Thymus (tissue), 11 donors: ENCODE data around the gene HLA-DMA. TPM values are rescaled to one million over a fixed set of nuclear protein-coding genes. Genes with fewer than 3 reads are reported as not detected.

Experiments used
- DNase-seq, 9 donors: peaks; one replicate each; pipeline ENCODE4 v3.0.0-alpha.2; 2013; ENCODE audit warnings: low spot score in 9 of 9, low read depth in 6 of 9, missing footprints in 1 of 9
- H3K27ac ChIP-seq, 2 donors: one replicate each; pipeline ENCODE4 v1.5.1; 2013; ENCODE audit warnings: control low read depth in 1 of 2, low read depth in 1 of 2, low read length in 1 of 2, mild to moderate bottlenecking in 1 of 2, moderate library complexity in 1 of 2
- H3K27me3 ChIP-seq, 2 donors: one replicate each; pipeline ENCODE4 v1.5.1; 2013; ENCODE audit warnings: low read length in 1 of 2; ENCODE audit not compliant: control insufficient read depth in 2 of 2, insufficient read depth in 1 of 2
- H3K36me3 ChIP-seq, 2 donors: one replicate each; pipeline ENCODE4 v1.5.1; 2013; ENCODE audit warnings: low read length in 1 of 2, mild to moderate bottlenecking in 1 of 2, moderate library complexity in 1 of 2; ENCODE audit not compliant: control insufficient read depth in 2 of 2, insufficient read depth in 2 of 2
- H3K4me1 ChIP-seq, 2 donors: one replicate each; pipeline ENCODE4 v1.5.1; 2013; ENCODE audit warnings: low read length in 2 of 2; ENCODE audit not compliant: control insufficient read depth in 2 of 2, insufficient read depth in 2 of 2
- H3K4me3 ChIP-seq, 2 donors: one replicate each; pipeline ENCODE4 v1.5.1; 2013; ENCODE audit warnings: low read length in 2 of 2, control low read depth in 1 of 2, mild to moderate bottlenecking in 1 of 2
- H3K9me3 ChIP-seq, 2 donors: one replicate each; pipeline ENCODE4 v1.5.1; 2013; ENCODE audit warnings: low read length in 1 of 2, mild to moderate bottlenecking in 1 of 2; ENCODE audit not compliant: control insufficient read depth in 2 of 2, insufficient read depth in 1 of 2
- WGBS: extraction: QIAGEN DNeasy Blood & Tissue Kit; methylation state at CpG from one replicate; pipeline ENCODE4 v1.1.7; 2013; 5-methylcytosine and 5-hydroxymethylcytosine counted together
- polyA plus RNA-seq: library from polyadenylated mRNA; stranded (reverse); fragments of 200-250 nt; gene quantifications from one replicate; pipeline ENCODE4 v1.2.3, GENCODE V29; 2013
- total RNA-seq: library from RNA; stranded (reverse); fragments of 120-200 nt; gene quantifications from one replicate; pipeline ENCODE4 v1.2.4, GENCODE V29; 2013
- donor health status: healthy.

The HLA-DMA gene
- total and polyA plus RNA-seq, 2 donors: 85.0 to 161 TPM

DNA sequence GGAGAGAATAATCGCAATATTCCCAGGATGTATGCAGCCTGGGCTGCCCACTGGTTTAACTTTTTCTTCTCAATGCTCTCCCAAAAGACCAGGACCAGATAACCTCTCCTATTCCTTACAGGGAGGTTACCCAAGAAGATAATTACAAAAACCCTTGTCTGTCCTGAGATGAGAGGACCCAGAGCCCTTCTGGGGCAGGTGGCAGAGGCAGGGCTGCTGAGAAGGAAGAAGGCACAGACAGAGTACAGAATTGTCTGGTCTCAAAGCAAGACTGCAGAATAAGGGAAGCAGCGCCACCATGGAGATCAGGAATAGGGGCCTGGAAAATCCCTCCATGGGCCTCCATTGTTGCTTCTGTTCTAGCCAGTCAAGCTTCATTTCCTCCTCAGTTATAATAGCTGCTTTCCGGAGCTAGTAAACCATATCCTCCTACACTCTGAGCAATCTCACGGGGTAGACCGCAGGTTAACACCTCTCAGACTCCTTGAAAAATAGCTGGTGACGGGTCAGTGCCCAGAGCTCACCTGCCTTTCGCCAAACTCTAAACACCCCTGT, 11.6 kb downstream of the HLA-DMA start:
- Histone ChIP-seq H3K27ac (peak overlapping the region; percentile 94 to 99), H3K36me3 (no peaks in the 10 kb centered on the region), H3K4me1 (peaks cover 17 to 46% of the 10 kb centered on the region in 2 donors), H3K9me3 (no peaks in the 10 kb centered on the region), H3K27me3 (no peaks in the 10 kb centered on the region), H3K4me3 (peak overlapping the region in 1 of 2 donors; percentile 7)
- 18% methylated on average over 7 of the region's 7 CpGs for WGBS
- DNase-seq: peak in 5 of 9 donors; percentile 24 to 72 (median 32)

DNA sequence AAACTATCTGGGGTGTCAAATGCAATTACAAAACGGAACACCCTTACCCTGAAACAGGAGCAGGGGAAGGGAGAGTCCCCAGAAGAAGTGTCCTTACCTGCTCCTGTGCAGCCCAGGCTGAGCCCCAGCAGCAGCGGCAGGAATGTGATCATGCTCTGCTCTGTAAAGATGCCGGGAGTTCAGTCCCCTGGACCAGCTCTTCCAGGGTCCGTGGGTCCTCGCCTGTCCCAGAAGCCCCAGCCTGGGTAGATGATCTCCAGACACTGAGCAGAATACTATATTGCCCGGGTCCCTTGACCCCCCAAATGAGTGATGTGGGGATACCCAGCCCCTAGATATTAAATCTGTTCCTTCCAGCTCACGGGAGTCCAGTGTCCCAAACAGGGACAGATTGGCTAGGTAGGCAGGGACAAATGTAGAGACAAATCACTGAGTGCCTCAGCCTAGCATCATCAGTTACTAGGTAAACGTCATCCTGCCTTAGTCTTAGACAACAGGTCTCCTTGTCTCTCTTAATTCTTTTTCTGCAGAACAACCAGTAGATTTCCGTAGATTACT, 12.2 kb downstream of the HLA-DMA start, which contains the start of gene HLA-DMB:
TSS of gene HLA-DMB (minus strand) at position 373 of the 558 bp plus-strand sequence. CDS start at position 152, 221 bp downstream.
- Histone ChIP-seq H3K9me3 (no peaks in the 10 kb centered on the region), H3K27me3 (no peaks in the 10 kb centered on the region), H3K36me3 (no peaks in the 10 kb centered on the region), H3K4me1 (peaks cover 17 to 46% of the 10 kb centered on the region in 2 donors), H3K4me3 (peak within 1 kb of the TSS; percentile 42 to 52), H3K27ac (peak within 1 kb of the TSS; percentile 94 to 99)
- 8% methylated on average over 9 of the region's 9 CpGs for WGBS
- peak in 8 of 9 donors; percentile 56 to 87 (median 72) for DNase-seq

DNA sequence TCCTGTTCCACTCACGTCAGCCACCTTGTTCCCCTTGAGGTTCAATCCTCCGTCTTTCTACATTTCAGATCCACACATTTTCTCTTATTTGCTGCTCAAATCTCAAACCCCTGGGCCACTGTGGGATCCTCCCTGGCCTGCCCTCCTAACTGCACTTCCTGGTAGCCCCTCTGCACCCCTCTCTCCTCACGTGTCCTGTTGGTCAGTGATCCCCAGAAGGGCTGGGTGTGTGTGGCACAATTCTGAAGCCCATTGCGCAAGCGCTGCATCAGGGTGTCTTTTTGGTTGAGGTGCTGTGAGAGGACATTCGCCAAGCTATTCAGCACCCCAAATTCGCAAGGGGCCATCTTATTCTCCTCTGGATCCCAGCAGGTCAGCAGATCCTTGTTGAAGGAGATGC, 14.4 kb downstream of the HLA-DMA start:
- H3K4me3 ChIP-seq: no peak overlapping the region
- H3K36me3 ChIP-seq: no peaks in the 10 kb centered on the region
- H3K4me1 ChIP-seq: peaks cover 8 to 27% of the 10 kb centered on the region in 2 donors
- H3K27me3 ChIP-seq: no peaks in the 10 kb centered on the region
- WGBS: 96% methylated on average over 7 of the region's 7 CpGs
- DNase-seq: no peak
- H3K9me3 ChIP-seq: no peaks in the 10 kb centered on the region
- peak overlapping the region in 1 of 2 donors; percentile 33 for H3K27ac ChIP-seq

DNA sequence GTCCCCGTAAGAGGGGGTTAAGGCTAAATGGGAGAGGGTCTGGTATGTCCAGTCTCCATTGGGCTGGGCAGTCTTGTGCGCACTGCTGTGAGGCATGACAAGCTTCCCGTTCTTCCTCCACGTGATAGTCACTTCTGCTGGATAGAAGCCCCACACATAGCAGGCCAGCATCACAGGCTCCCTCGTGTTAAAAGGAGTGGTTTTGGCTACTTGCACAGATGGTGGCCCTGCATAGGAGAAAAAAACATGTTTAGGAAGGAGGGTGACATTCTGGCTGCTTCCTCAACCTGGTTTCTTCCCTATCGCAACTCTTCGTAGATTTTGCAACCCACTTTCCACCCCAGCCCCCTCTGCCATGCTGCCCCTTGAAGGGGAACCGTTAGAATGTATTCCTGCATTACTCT, 15.7 kb downstream of the HLA-DMA start:
- DNase-seq: no peak
- H3K27ac ChIP-seq: peak overlapping the region in 1 of 2 donors; percentile 31
- H3K9me3 ChIP-seq: no peaks in the 10 kb centered on the region
- peaks cover 8 to 18% of the 10 kb centered on the region in 2 donors for H3K4me1 ChIP-seq
- H3K4me3 ChIP-seq: no peak overlapping the region
- 97% methylated on average over 8 of the region's 8 CpGs for WGBS
- no peaks in the 10 kb centered on the region for H3K36me3 ChIP-seq
- H3K27me3 ChIP-seq: no peaks in the 10 kb centered on the region

DNA sequence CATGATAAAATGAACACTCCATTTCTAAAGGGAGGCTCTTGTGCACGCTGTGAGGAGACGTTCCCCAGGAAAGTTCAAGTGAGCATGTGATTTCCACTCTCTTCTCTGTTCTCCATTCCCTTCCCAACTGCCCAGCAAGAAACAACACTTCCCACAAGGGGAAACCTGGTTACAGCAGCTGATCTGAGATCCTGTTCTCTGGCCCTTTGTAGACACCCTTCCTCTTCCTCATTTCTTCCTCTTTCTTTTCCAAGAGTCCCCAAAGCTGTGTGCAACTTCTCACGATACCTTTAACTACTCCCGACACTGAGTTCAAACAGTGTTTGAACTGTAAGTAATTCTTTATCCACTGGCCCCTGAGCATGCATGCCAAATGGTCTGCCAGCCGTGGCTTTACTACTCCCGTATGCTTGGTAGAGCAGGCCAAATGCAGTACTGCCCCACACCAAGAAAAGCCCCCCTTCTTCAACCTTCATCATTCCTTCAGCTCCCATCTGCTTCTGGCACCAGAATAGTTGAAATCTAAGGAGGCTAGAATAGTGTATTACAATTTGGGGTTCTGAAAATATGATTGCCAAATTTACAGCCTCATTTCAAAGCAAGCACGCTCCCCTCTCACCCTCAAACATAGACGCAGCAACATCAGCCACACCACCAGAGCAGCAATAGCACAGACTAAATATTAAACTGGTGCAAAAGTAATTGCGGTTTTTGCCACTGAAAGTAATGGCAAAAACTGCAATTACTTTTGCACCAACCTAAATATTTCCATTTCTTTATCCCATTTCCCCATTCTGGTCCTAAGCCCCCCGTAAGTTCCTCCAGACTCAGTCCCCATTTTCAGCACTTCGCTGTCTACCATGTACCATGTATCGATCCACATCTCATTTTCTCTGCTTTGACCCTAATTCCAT, 16.4 kb downstream of the HLA-DMA start:
- no peak overlapping the region for H3K4me3 ChIP-seq
- no peaks in the 10 kb centered on the region for H3K27me3 ChIP-seq
- peaks cover 6 to 11% of the 10 kb centered on the region in 2 donors for H3K4me1 ChIP-seq
- no peak overlapping the region for H3K27ac ChIP-seq
- DNase-seq: no peak
- H3K36me3 ChIP-seq: no peaks in the 10 kb centered on the region
- no peaks in the 10 kb centered on the region for H3K9me3 ChIP-seq
- 94% methylated on average over 12 of the region's 12 CpGs for WGBS

DNA sequence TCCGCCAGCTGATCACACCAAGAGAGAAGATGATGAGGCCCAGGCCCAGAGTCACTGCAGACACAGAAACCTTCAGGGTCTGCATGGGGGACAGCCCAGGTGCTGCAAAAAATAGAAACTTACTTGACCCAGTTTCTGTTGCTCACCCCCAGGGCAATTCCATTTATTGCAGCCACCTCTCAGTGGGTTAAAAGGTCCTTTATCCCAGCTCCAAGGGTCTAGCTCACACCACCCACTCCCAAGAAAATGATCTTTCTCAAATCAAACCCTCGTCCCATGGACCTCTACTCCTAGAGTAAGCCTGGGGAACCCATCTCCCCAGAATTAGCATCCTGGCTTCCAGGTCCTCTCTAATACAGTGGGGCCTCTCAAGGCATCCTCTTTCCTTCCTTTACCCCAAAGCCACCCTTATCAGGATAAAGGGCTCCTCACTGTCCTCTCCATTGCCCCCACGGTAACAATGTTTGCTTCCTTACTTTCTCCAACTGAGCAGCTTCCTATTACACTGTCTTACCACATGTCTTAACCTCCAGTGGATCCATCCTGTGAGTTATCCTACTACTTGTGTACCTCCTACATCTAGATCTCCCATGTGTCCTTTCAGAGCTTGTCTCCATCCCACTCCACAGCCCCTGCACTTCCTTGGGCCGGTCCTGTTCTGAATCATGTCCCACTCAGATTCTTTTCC, 17.2 kb downstream of the HLA-DMA start:
- DNase-seq: no peak
- no peaks in the 10 kb centered on the region for H3K27me3 ChIP-seq
- no peak overlapping the region for H3K27ac ChIP-seq
- no peaks in the 10 kb centered on the region for H3K36me3 ChIP-seq
- no peak overlapping the region for H3K4me3 ChIP-seq
- peaks cover 0 to 3% of the 10 kb centered on the region in 2 donors for H3K4me1 ChIP-seq
- no peaks in the 10 kb centered on the region for H3K9me3 ChIP-seq
- WGBS: 97% methylated on average over 4 of the region's 4 CpGs

DNA sequence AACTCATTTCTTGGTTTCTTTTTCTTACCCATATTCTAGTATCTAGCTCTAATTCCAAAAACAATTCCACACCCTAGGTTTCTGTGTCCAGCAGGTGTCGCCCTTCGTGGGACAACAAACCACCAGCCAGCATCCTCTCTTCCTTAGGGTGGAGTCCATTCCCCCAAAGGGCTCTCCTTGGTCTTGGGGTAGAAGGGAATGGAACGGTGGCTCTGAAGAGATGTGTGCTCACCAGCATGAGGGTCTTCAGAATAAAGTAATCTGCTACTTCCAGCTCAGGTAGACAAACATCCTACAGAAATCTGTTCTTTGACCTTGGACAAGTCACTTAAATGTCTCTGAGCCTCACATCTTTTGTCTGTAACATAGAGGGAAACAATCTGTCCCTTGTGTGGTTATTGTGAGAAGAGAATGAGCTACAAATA, 19.2 kb downstream of the HLA-DMA start:
- Histone ChIP-seq H3K27me3 (no peaks in the 10 kb centered on the region), H3K27ac (no peak overlapping the region), H3K4me1 (no peaks in the 10 kb centered on the region), H3K36me3 (no peaks in the 10 kb centered on the region), H3K9me3 (no peaks in the 10 kb centered on the region), H3K4me3 (no peak overlapping the region)
- peak in 7 of 9 donors; percentile 48 to 82 (median 67) for DNase-seq
- WGBS: 12% methylated on average over 3 of the region's 3 CpGs

DNA sequence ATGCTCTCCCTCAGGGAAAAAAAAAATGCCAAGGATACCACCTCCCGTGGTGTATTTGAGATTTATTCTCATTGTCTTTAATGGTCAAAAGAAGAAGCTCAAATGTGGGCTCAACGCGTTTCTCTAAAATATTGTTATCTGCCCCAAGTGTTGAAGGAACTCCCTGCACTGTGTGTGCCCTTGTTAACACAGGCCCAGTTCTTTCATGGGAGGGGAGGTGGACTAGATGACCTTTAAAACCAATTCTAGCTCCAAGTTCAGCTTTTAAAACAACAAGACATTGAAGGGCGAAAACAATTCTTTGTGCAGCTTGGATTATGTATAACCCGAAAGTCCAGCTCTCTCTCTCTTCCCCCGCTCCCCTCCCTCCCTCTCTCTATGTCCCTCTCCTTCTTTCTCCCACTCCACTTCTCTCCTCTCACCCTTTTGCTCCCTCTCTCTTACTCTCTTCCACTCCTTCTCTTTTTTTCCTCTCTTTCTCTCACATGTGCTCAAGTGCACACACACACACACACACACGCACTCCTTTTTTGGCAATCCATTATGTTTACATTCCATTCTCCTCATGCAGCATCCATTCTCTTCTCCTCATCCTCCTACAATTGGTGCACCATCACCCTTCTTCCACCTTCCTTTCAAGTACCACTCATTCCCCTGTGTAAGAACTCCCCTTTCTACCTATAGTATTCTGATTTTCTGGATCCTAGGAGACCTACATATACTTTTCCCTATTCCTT, 20.6 kb downstream of the HLA-DMA start:
- Histone ChIP-seq H3K4me3 (no peak overlapping the region), H3K9me3 (no peaks in the 10 kb centered on the region), H3K27me3 (no peaks in the 10 kb centered on the region), H3K36me3 (no peaks in the 10 kb centered on the region), H3K27ac (no peak overlapping the region), H3K4me1 (no peaks in the 10 kb centered on the region)
- 97% methylated on average over 7 of the region's 7 CpGs for WGBS
- no peak for DNase-seq
